VCaP (cell line): ENCODE measurements around the gene DRAXIN.

Source experiments
- H3K27ac ChIP-seq: fragments of 450-650 bp; 2 replicates; pipeline ENCODE4 v1.5.1; 2017
- TF ChIP-seq, protein P1 (sequence below): fragments of 450-650 bp; conservative IDR thresholded peaks from 2 replicates; pipeline ENCODE4 v1.5.1; 2017; ENCODE audit warnings: mild to moderate bottlenecking, moderate library complexity

DRAXIN gene

DNA sequence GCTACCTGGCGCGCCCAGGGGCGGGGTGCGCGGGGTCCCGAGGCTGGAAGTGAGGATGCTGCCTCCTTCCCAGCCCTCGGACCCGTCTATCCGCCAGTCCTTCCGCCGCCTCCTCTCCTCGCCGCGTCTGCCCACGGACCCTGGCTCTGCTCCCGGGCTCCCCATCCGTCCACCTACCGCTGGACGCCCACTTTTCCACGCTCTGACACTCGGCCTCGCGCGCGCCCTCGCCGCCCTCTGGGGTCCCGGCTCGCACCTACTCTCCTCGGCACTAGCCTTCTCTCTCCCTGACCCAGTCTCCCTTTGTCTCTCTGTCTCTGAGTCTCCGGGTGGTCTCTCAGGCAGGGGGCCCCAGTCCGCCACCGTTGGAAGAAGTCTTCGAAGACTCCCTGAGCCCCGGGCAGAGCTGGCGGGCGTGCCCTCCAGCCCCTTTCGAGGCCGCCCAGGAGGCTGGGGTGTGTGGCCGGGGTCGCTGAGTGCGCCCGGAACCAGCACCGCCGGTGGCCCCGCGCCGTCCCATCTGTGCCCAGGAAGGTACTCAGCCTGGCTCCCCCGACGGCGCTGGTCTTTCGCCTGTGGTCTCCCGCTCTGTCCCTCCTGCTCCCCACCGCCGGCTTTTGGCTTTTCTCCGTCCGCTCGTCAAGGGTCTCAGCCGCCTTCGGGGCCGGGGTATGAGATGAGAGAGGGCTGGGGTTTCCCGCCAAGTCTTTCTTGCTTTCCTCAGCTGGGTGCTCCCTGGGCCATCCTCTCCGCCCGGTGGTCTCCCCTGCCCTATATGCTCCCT, 610 bp downstream of the DRAXIN start:
- TF ChIP-seq, protein P1, sequence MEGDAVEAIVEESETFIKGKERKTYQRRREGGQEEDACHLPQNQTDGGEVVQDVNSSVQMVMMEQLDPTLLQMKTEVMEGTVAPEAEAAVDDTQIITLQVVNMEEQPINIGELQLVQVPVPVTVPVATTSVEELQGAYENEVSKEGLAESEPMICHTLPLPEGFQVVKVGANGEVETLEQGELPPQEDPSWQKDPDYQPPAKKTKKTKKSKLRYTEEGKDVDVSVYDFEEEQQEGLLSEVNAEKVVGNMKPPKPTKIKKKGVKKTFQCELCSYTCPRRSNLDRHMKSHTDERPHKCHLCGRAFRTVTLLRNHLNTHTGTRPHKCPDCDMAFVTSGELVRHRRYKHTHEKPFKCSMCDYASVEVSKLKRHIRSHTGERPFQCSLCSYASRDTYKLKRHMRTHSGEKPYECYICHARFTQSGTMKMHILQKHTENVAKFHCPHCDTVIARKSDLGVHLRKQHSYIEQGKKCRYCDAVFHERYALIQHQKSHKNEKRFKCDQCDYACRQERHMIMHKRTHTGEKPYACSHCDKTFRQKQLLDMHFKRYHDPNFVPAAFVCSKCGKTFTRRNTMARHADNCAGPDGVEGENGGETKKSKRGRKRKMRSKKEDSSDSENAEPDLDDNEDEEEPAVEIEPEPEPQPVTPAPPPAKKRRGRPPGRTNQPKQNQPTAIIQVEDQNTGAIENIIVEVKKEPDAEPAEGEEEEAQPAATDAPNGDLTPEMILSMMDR, result no peak
- peak overlapping the region; percentile 67; the same call in 1 of the 2 replicates for H3K27ac ChIP-seq

DNA sequence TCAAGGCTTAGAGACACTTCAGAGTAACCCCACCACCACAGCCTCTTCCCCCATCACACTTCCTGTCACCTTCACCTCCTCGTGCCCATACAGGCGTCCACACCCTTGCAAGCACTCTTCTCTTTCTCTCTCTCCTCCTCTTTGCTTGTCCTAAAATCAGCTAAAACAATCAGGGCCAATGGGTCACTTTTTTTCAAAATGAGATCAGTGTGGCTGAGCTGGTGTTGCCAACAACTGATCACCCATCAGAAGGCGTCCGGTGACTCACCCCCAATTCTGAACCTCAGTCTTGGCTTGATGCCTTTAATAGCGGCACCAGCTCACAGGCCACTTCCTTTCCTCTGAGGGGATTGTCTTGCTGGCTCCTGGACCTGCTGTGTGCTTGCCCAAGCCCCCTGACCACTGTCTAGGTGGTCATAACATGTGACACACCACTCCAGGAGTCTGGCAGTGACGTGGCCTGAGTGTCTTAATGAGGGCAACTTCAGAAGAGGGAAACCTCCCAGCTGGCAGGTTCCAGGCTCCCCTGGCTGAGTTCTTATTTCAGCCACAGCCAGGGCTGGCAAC, 1.6 kb downstream of the DRAXIN start:
- TF ChIP-seq, protein P1, result no peak
- H3K27ac ChIP-seq, result no peak overlapping the region

DNA sequence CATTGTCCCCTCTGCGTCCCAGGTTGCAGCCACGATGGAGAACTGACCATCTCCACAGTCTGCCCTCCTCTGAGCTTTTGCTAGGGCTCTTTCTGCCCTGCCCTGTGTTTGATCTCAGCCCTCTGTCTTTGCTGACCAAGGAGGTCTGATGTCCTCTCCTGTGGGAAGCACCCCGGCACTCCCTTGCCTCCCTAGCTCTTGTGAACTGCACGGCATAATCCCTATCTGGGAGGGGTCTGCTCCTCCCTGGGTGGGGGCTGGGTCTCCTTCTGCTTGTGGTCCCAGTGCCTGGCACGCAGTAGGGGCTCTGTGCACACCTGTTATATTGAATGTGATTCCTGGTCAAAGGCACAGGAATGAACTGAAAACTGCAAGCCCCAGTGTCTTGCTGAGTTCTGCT, 2.4 kb downstream of the DRAXIN start:
- no peak overlapping the region for H3K27ac ChIP-seq
- TF ChIP-seq, protein P1, result no peak

DNA sequence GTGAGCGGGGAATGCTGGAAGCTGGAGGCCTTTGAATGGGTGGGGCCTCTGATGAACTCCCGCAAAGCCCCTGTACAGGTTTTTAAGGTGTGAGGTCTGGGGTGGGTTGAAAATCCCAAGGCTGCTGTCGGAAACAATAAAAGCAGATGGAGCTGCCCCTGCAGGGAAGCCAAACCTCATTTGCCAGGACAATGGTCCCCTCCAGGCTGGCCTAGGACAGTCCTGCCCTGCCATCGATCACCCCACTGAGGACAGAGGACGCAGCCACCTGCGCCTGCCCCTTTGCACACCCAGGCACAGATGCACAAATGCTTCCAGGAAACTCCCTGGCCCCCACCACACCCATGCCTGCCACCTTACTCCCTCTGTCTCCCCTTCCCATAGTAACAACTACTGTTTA, 4.4 kb downstream of the DRAXIN start:
- TF ChIP-seq, protein P1, result no peak

DNA sequence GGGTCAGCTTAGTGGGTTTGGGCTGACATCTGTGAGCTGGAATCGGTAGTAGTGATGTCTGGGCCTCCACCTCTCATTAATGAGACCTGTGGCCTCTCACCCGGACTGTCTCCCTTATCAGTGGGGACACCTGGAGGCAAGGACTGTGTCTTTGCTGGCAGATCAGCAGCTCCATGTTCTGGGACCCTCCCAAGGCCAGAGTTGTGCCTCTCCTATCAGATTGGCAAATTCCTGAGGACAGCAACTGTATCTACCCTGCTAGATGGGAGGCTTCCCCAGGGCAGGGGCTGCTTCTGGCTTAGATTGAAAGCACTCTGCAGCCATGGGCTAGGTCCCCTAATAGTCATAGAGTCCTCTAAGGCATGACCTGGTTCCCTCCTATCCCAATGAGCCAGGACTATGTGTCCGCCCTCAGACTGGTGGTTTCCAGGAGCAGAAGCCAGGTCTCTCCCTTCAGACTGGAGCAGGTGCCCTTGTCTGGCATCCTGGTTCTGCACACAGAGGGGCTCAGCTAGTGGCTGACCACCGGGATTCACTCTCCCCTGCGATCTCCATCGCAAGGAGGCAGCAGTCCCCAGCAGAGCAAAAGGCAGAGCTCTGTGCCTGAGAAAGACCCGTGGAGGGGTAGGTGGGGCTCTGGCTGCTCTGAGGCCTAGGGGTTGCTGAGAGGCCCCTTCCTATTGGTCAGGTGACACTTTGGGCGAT, 5.8 kb downstream of the DRAXIN start:
- TF ChIP-seq, protein P1, result no peak

More for the DNA sequence above, 4.4 kb downstream of the DRAXIN start:
- H3K27ac ChIP-seq, result no peak overlapping the region

DNA sequence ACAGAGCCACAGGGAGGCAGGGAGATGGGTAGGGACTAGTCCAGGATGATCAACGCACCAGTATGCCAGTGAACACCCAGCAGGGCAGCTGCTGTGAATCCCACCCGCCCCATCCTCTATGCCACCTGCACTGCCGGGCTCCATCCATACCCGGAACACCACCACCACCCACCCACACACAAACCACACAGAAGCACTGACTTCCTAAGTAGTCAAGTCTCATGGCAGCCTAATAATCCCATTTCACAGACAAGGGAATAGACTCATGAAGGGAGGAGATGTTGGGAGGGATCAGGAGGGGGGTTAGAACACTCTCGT, 6.3 kb downstream of the DRAXIN start:
- H3K27ac ChIP-seq, result no peak overlapping the region
- TF ChIP-seq, protein P1, result no peak

More for the DNA sequence above, 5.8 kb downstream of the DRAXIN start:
- H3K27ac ChIP-seq, result no peak overlapping the region
